NCI-H446 (cell line): ENCODE results near the gene SLC2A1.

Experiments used
- DNase-seq, 2 experiments: peaks; one replicate each; lab custom pipeline; 2025; lab: John Stamatoyannopoulos, UW

Gene SLC2A1

DNA sequence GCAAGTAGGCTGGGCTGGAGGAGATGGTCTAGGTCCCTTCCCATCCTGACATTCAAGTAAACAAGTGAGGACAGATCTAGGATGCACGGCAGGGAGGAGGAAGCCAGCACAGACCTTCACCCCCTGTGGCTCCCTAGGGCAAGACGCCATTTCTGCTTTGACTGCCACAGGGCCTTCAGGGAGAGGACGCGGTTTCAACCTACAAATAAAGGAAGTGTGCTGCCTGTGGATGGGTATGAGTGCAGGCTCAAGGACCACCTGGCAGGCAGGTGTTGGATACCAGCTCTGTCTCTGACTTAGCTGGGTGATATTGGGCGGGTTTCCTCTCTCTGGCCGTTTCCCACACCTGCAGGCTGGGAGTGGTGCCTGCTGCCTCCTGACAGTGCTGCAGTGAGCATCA, 16.2 kb downstream of the SLC2A1 start:
- DNase-seq: peak in 1 of 2 experiments; percentile 27

DNA sequence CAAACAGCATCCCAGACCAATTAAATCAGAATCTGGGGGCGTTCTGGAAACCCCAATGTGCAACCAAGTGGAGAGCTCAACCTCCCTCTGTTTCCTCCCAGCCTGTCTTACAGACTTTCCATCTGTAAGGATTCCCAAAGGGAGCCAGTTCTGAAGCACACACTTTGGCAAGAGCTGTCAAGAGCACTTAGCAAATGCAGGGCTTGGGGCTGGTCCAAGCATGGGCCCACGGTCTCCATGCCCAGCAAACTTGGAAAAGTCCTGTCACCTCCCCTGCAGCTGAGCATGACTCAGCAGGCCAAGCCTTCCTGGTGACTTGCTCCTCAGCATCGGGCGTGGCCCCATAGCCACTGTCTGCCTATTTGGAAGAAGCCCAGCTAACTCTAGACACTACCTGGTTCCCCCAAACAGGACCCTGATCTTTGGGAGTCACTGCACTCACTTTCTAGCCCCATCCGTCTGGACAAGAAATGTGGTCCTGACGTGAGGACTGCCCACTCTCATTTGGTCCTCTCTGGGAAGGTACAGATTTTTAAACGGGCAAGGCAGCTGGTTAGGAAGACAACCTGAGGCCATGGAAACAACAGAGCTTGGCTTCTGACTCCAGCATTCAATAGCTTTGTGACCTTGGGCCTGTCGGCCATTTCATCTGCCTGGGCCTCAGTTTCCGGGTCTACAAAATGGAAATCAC, 16.9 kb downstream of the SLC2A1 start:
- DNase-seq: peak; percentile 75 to 94

DNA sequence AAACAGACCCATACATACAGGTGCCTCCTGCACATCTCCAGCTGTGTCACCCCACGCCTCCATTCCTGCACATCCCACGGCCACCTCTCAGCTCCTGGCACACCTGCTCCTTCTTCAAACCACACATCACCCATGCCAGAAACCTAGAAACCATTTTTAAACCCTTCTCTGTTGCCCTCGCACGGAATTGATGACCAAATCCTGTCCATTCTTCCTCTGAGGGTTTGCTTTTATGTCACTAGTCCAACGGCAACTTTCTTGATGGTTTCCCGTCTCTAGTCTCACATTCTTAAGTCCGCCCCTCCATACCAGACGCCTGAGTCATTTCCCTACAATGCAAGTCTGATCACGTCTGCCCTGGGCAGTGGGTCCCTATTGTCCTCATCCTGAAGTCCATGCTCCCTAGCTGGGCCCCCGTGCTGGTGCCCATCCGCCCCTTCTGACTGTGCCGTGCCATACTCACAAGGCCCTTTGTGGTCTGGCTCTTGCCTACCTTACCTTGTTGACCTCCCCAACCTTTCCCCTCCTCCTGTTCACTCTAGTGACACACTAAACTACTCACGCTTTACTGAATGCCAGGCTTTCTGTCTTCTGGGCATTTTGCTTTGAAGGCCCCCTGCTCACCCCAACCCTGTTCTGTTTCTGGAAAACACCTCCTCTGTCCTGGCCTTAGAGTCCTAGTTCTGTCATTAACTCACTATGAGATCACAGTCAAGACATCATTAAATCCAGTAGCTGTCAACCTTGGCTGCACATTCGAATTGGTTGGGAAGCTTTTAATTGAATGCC, 17.6 kb downstream of the SLC2A1 start:
- no peak for DNase-seq

DNA sequence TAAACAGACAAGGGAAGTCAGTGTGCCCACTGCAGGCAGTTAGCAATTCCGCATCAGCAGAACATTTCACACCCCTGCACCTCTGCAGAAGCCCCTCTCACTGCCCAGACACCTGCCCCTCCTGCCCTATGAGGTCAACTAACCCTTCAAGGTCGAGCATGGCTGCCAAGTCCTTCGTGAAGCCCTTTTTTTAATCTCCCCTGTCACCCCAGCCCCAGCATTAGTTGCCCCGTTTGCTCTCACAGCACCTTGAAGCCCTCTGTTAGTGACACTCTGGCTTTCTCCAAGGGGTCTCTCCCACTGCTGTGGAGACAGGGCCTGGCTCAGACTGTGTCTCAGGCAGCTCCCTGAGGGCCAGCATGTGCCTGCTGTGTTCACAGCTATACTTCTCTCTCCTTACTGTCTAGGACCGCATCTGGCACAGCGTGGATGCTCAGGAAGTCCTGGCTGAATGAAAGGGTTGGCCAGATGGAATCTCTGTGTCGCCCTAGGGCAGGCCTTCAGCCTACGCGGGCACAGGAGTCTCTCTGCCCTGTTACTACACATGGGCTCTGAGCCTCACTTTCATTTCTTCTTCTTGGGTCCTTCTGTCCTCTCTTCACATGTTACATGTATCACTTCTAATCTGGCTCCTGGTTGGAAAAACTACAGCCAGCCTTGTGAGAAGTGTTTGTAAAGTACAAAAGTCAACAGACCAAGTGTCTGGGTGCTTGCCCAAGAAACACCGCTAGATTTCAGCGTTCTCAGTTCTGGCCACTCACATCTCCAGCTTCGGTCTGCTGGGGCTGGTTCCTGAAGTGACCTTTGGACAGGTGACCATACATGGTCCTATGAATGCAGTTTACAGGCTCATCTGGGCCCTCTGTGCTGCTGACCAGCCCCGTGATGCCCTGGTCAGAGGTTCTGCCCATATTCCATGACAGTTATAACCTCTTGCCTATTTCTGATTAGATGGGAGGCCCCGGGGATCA, 19.7 kb downstream of the SLC2A1 start:
- no peak for DNase-seq

DNA sequence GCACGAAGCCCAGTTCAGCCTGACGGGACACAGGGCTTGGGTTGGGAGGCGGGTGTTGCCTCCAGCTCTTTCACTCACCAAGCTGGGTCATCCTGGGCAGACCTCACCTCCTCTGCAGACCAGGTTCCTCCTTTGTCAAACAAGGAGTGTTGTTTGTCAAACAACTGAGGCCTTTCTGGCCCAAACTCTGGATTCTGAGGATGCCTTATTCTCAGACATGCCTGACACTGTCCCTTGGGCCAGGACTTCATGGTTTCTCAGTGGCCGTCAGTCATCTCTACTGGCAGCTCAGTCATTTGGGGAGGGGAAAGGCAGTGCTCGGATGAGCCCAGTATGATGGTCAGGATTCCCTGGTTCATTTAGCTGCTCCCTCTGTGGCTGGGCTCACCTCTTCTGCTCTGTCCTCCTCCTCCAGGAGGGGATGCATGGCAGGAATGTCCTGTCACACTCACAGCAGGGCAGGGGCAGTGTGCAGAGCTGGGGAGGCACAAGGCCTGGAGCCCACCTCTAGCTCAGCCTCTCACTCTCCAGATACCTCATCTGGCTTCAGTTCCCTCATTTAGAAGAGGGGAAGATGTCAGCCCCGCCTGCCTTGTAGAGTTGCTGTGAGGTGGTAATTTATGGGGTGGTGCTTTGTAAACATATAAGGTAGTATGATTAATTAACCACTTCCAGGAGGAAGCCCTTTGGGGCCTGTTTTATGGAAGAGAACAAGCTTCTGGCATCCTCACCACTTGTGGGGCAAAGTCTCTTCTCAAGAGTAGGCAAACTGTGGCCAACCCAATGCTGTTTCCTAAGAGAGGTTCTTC, 20.6 kb downstream of the SLC2A1 start:
- no peak for DNase-seq

DNA sequence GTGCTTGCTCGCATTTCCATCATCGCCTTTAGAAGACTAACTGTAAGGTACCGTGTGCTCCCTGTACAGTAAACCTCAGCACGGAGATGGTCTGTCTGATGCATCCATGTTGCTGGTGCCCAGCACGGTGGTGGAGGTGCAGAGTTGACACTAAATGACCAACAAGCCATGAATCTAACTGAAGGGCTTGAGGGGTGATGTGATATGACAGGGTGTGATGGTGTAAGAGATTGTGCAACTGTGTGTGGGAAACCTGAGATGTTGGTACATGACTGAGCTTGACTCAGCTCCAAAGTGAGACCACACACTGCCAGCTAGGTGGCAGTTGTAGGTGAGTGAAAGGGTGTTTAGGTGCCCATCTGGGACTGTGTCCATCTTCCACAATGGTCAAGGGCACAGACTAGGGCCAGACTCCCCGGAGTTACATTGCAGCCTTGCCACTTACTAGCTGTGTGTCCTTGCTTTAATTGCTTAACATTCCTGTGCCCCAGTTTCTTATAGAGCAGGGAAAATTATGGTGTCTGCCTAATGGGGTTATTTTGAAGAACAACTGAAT, 21.4 kb downstream of the SLC2A1 start:
- DNase-seq: no peak

DNA sequence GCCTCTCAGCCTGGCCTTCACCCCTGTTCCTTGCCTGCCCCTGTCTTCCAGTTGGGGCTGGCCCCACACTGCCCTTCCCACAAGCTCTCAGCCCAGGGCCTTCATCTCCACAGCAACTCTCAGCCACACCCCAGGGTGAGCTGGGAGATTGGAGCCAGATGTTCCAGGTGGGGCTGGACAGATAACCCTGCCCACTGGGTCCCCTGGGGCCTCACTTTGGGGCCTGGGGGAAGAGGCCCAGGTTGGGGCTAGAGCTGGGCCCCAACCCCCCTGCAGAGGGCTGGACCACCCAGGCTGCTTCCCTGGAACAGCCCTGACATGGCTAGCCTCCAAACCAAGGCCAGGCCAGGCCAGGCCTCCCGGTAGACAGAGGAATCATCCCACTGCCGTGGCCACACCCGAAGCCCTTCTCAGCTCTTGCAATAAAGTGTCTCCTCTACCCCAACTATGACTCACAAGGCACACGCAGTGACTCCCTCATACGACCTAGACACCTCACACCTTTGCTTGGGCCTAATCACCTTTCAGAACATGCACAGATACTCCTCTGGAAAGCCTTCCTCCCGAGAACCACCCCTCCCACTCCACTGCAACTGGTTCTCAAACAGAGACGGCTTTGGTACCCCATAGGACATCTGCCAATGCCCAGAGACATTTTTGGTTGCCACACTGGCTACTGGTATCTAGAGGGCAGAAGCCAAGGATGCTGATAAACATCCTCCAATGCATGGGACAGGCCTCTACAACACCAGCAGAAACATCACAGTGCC, 22.2 kb downstream of the SLC2A1 start:
- DNase-seq: no peak

DNA sequence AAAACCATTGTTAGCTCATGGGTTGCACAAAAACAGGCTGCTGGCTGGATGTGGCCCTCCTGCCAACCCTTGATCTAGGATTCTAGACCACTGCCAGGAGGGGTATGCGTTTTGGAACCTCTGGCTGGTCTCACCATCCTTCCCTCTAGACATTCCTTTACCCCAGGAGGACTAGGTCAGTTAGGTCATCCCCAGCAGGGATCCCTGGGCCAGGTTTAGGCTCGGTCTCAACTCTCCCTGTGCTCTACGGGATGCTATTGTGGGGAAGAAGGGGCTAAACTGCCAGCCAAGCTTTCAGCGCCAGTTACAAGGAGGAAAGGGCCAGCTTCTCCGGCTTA, 22.7 kb downstream of the SLC2A1 start:
- DNase-seq: no peak

DNA sequence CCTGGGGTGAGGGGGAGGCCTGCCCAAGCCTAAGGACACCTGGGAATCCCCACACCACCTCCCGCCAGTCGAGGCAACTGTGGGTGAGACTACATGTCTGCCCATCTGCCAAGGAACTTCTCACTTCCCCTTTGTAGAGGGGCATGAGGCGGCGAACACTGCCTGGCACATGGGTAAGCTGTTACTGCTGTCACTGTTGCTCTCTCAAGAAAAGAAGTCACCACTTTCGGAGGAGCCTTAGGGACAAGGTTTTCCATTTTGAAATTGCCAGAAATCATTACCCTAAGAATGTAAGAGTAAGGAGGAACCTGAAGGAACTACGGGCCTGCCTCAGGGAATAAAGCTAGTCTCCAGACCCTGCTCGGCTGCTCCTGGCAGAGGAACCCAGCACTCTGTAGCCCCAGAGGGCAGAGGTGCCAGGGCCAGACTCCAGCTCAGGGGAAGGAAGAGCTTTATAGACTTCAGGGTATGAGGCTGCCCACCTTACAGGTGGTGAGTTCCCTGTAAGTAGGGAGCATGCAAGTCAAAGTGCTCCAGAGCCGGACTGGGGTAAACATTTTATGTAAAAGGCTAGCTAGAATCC, 23.3 kb downstream of the SLC2A1 start:
- DNase-seq: no peak

DNA sequence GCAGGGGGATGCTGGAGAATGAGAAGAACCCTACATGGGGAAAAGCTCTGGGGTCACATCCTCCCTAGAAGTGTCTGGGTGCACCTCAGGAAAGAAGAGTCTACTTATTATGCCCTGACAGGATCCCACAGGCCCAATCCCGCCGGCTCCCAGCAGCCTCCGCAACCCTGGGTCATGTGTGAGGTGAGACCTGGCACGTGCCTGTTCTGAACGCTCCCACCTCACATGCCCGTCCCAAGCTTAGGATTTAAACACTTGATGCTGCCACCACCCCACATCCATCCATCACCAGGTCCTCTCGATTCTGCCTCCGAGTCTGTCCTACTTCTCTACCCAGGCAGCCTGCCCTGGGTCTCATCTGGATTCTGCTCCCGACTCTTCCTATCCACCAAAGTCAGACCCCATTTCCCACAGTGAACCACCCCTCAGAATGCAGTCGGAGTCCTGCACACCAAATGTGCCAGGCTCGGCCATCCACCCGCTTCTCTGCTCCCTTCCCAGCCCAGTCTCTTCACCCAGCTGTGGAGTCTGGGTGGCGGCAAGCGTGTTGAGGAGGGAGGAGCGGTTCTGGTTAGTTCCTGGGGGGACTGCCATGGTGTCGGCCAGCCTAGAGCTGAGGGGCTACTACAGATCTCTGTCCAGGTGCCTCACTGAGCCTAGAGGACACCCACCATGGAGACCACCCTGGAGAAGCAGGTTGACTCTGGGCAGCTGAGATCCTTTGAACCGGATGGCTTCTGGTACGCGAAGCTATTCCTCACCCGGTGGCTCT, 23.9 kb downstream of the SLC2A1 start:
- DNase-seq: no peak

DNA sequence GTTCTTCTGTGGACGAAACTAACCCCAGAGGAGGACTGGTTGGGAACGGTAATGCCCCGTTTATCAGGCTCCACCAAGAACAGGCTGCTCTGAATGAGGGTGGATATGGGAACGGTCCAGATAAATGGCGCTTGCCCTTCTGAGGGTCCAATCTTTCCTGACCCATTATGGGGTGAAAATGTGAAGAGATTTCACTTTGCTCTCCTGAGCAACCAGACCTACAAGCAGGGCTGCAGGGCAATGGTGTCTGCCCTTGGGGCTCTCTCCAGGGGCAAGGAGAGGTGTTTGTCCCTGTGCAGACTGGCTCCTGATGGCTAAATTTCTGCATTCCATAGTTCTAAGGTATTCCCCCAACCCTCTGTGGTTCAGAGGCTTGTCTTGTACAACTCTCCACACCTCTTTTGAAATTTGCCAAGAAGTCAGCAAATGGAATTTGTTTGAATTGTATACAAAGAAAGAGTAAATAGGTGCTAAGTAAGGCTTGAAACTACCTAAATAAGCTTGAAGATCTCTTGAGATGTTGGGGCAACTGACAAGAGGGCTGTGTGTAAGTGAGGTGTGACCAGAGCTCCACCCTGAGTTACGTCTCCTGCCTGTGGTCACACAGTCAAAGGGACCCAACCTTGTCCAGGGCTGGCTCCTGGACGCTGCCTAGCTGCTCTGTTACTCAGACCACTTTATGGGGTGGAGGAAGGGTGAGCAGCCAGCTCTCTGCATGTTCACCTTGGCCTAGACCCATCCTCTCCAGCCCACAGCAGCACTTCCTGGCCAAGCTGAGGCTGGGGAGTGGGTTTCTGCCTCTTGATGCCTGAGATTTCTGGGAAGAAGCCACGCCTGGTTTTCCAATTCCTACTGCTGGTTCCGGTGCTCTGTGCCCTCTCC, 24.8 kb downstream of the SLC2A1 start:
- DNase-seq: no peak

DNA sequence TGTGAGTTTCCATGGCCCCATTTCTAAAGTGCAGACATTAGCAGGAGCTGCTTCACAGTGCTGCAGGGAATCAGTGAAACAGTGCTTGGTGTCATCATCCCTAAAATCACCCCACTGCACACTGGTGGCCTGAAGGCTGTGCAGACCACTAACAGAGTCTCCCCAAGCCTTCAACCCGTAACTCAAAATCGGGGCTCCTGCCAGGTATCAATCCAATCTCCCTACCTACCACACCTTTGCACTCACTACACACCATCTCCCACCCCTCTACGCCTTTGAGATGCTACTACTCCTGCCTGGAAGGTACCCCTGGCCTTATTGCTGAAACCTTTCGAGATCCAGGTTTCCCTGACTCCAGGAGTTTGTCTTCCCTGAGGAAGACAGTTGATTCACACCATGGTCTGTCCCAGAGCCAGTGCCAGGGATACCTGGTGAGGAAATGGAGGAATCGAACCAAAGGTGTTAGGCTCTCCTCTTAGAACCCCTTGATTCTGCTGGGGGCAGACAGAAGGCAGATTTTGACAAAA, 25.5 kb downstream of the SLC2A1 start:
- no peak for DNase-seq

DNA sequence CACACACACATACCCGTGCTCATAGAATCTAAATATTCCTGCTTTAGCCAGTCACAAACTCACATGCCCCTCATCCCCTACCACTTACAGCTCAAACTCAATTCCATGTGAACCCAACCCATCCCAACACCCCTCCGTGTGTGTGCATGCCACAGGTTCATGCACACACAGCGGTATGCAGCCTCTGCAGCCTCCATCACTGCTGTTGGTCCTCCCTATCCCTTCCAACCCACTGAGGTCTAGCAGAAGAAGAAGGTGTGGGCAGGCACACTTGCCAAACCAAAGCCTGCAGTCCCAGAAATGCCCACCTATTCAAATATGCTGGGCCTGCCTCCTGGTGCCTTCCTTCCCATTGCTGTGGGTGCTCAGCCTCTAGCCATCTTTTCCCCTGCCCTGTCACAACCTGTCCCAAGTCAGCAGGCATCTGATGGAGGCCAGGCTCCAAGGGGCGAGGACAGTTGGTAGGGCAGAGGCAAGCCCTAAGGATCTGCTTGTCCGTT, 26.2 kb downstream of the SLC2A1 start:
- no peak for DNase-seq

DNA sequence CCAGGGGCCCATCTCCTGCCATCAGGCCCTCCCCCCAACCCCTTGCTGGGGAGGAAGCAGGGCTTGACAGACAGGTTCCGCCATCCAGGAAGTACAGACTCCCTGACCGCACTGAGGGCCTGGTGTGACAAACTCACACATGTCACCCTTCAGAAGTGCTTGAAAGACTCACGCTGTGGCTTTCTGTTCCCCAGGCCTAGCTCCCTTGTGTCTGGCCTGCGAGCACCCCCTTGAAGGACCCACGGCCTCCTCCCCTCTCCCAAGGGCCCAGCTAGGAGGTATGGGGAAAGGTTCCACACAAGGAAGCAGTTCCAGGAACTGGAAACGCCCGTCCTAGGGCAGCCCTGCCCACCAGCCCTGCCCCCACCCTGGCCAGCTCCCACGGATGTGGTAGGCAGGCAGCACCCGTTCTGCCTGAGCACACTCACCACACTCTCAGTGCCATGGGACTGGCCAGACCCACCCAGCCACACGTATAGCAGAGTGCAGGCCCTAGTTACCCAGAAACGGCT, 26.7 kb downstream of the SLC2A1 start:
- DNase-seq: no peak

DNA sequence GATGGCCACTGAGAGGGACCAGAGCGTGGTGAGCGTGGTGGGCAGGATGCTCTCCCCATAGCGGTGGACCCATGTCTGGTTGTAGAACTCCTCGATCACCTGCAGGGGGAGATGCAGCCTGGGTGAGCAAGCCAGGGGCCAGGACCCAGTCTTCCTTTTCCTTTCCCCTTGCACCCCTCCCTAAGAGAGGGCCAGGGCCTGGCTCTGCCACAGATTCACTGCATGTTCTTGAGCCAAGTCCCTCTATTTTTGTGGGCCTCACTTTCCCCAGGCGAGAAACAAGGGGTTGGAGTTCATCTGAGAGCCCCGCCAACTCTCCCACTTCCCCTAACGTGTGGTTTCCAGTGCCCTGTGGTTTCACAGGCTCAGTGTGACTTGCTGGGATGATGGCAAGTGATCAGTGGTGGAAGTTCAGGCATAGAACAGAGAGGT, 27.5 kb downstream of the SLC2A1 start:
- peak; percentile 10 to 49 for DNase-seq

DNA sequence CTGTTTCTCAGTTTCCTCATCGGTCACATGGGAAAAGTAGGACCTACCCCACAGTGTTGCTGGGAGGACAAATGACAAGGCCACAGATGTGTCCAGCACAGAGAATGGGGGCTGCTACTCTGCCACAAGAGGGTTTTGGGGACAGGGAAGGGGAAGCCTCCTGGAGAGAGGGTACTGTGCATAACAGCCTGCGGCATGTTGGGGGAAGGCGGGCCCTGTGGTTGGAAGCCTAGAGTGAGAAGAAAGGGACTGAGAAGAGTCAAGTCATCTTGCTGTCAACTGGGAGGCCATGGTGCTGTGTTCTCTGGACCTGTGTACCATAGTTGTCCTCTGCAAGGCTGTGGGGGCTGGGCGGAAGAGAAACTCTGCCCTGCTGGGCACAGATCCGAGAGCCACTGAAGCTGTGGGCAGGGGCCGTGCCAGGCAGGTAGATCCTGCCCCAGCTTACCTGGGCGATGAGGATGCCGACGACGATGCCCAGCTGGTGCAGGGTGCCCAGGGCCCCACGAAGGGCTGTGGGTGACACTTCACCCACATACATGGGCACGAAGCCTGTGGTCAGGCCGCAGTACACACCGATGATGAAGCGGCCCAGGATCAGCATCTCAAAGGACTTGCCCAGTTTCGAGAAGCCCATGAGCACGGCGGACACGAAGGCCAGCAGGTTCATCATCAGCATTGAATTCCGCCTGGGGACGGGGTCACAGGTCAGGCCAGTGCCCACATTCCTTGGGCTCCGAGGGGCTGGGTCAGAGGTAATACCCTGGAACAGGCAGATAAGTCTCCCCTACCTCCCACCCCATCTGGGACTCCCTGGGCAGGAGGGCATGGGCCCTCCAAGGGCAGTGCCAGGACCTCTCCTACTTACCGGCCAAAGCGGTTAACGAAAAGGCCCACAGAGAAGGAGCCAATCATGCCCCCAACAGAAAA, 28.2 kb downstream of the SLC2A1 start:
- no peak for DNase-seq
